ENCODE results near the gene CRYGD. TPM values are rescaled to one million over a fixed set of nuclear protein-coding genes. Genes with fewer than 3 reads are reported as not detected.
A peak's percentile ranks its signal among the peaks of the same experiment; 100 is the strongest.
"Not testable (repeated sequence)": the region's sequence is repeated elsewhere in the genome, so short reads cannot be mapped to it uniquely, and the experiment has no call there.

The CRYGD gene
- total RNA-seq (not detected), polyA plus RNA-seq (not detected), total RNA-seq (not detected)

- CTCF ChIA-PET; H3K27ac Mint-ChIP-seq; H3K9me3 ChIP-seq (ENCODE audit: control insufficient read depth in 2 of 3, low read length in 3 of 3); H3K27ac ChIP-seq (ENCODE audit: low read depth, low read length); H3K36me3 ChIP-seq (ENCODE audit: control insufficient read depth in 2 of 3, insufficient read depth in 3 of 3, low read length in 3 of 3); intact Hi-C loops (cut with micrococcal nuclease); POLR2A ChIA-PET; H3K27me3 ChIP-seq (ENCODE audit: control insufficient read depth in 2 of 2, insufficient read depth in 2 of 2, low read length in 2 of 2); H3K4me3 ChIP-seq (ENCODE audit: low read length); H3K36me3 Mint-ChIP-seq; H3K9me3 Mint-ChIP-seq; H3K4me1 ChIP-seq (ENCODE audit: control insufficient read depth in 2 of 2, insufficient read depth in 2 of 2, low read length in 2 of 2): not testable (repeated sequence)
- H3K4me3 Mint-ChIP-seq, result peak within 1 kb of the TSS; percentile 21 to 71 (median 45)
- peaks cover 16 to 47% (median 38%) of the 10 kb centered on the region in 5 donors for H3K27me3 Mint-ChIP-seq
- peak in 1 of 9 donors; percentile 22 for DNase-seq
- H3K4me1 Mint-ChIP-seq, result peaks cover 4 to 15% (median 10%) of the 10 kb centered on the region in 7 donors
- peak; percentile 44 for ATAC-seq
Observed at GRCh38 chr2:208124013-208124715, at the start of gene CRYGD. Gene CRYGD, minus strand, starts transcription at chr2:208124524. Its CDS starts 51 bp downstream, at chr2:208124473.

GRCh38 chr2:208172125-208172524, 47.8 kb upstream of the CRYGD start:
- Histone ChIP-seq H3K4me1 (ENCODE audit: control insufficient read depth in 2 of 2, insufficient read depth in 2 of 2, low read length in 2 of 2) (no peaks in the 10 kb centered on the region), H3K36me3 (ENCODE audit: control insufficient read depth in 2 of 3, insufficient read depth in 3 of 3, low read length in 3 of 3) (no peaks in the 10 kb centered on the region), H3K4me3 (ENCODE audit: low read length) (no peak overlapping the region), H3K27me3 (ENCODE audit: control insufficient read depth in 2 of 2, insufficient read depth in 2 of 2, low read length in 2 of 2) (no peaks in the 10 kb centered on the region), H3K9me3 (ENCODE audit: control insufficient read depth in 2 of 3, low read length in 3 of 3) (no peaks in the 10 kb centered on the region), H3K27ac (ENCODE audit: low read depth, low read length) (no peak overlapping the region)
- Mint-ChIP-seq H3K27ac (no peak overlapping the region), H3K9me3 (no peaks in the 10 kb centered on the region), H3K4me3 (no peak overlapping the region), H3K4me1 (peaks cover 0 to 6% (median 4%) of the 10 kb centered on the region in 7 donors), H3K27me3 (peaks cover 5 to 21% (median 20%) of the 10 kb centered on the region in 5 donors), H3K36me3 (no peaks in the 10 kb centered on the region)
- DNase-seq, result no peak
- POLR2A ChIA-PET, result no interaction called here
- CTCF ChIA-PET, result interaction anchor here (1.3 kb wide), 1 partner anchor 34 kb away, joined by 5 read pairs; no protein-coding TSS in a partner anchor
- ATAC-seq, result peak; percentile 74
- intact Hi-C loops (cut with micrococcal nuclease), result loop anchor here in 1 of 2 donors (10.0 kb wide), 1 partner anchor 183 kb away; no protein-coding TSS in a partner anchor

- no peak for ATAC-seq
- POLR2A ChIA-PET, result no interaction called here
- no peaks in the 10 kb centered on the region for H3K27me3 ChIP-seq (ENCODE audit: control insufficient read depth in 2 of 2, insufficient read depth in 2 of 2, low read length in 2 of 2)
- H3K4me3 ChIP-seq (ENCODE audit: low read length), result no peak overlapping the region
- no peak overlapping the region for H3K4me3 Mint-ChIP-seq
- H3K9me3 ChIP-seq (ENCODE audit: control insufficient read depth in 2 of 3, low read length in 3 of 3), result no peaks in the 10 kb centered on the region
- H3K4me1 ChIP-seq (ENCODE audit: control insufficient read depth in 2 of 2, insufficient read depth in 2 of 2, low read length in 2 of 2), result no peaks in the 10 kb centered on the region
- no peak for DNase-seq
- CTCF ChIA-PET, result interaction anchor here (0.7 kb wide), 1 partner anchor 316 kb away, joined by 3 read pairs; no protein-coding TSS in a partner anchor
- intact Hi-C loops (cut with micrococcal nuclease), result no loop called here
- no peaks in the 10 kb centered on the region for H3K9me3 Mint-ChIP-seq
- H3K27me3 Mint-ChIP-seq, result peaks cover 0 to 20% (median 10%) of the 10 kb centered on the region in 5 donors
- H3K36me3 ChIP-seq (ENCODE audit: control insufficient read depth in 2 of 3, insufficient read depth in 3 of 3, low read length in 3 of 3), result no peaks in the 10 kb centered on the region
- H3K36me3 Mint-ChIP-seq, result no peaks in the 10 kb centered on the region
- no peak overlapping the region for H3K27ac ChIP-seq (ENCODE audit: low read depth, low read length)
- H3K4me1 Mint-ChIP-seq, result no peaks in the 10 kb centered on the region
- no peak overlapping the region for H3K27ac Mint-ChIP-seq
Observed at GRCh38 chr2:208164951-208165755, 40.8 kb upstream of the CRYGD start.

GRCh38 chr2:208163489-208163888, 39.2 kb upstream of the CRYGD start, which contains the start of gene CRYGA:
Gene CRYGA, minus strand, starts transcription at chr2:208163589. Its CDS starts 33 bp downstream, at chr2:208163556.
- Histone ChIP-seq H3K9me3 (ENCODE audit: control insufficient read depth in 2 of 3, low read length in 3 of 3) (no peaks in the 10 kb centered on the region), H3K4me3 (ENCODE audit: low read length) (no peak within 1 kb of the TSS), H3K4me1 (ENCODE audit: control insufficient read depth in 2 of 2, insufficient read depth in 2 of 2, low read length in 2 of 2) (no peaks in the 10 kb centered on the region), H3K27me3 (ENCODE audit: control insufficient read depth in 2 of 2, insufficient read depth in 2 of 2, low read length in 2 of 2) (no peaks in the 10 kb centered on the region), H3K36me3 (ENCODE audit: control insufficient read depth in 2 of 3, insufficient read depth in 3 of 3, low read length in 3 of 3) (no peaks in the 10 kb centered on the region), H3K27ac (ENCODE audit: low read depth, low read length) (no peak within 1 kb of the TSS)
- no peaks in the 10 kb centered on the region for H3K4me1 Mint-ChIP-seq
- H3K36me3 Mint-ChIP-seq, result no peaks in the 10 kb centered on the region
- DNase-seq (no peak), ATAC-seq (no peak)
- H3K27me3 Mint-ChIP-seq, result peaks cover 0 to 11% (median 7%) of the 10 kb centered on the region in 5 donors
- peaks cover 0 to 1% (median 0%) of the 10 kb centered on the region in 11 donors for H3K9me3 Mint-ChIP-seq
- H3K4me3 Mint-ChIP-seq, result no peak within 1 kb of the TSS
- intact Hi-C loops (cut with micrococcal nuclease), result no loop called here
- CTCF ChIA-PET, result no interaction called here
- POLR2A ChIA-PET, result no interaction called here
- H3K27ac Mint-ChIP-seq, result no peak within 1 kb of the TSS

DNA sequence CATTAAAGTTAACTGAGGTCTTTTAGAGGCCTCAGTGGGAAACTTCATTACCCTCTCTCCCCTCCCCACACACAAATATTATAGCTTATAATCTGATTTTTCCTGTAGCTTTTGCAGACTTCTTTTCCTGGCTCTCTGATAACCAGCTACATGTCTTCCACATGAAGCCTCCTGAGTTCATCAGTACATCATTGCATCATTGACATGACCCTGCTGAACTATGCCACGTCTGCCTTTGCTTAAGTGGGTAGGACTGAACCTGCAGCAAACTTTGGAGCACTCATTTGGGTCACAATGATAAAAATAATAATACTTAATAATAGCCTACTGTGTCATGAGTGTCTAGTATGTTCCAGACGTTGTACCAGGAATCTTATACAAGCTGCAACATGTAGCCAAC, 32.1 kb upstream of the CRYGD start:
- no peak overlapping the region for H3K27ac Mint-ChIP-seq
- peaks cover 0 to 13% (median 4%) of the 10 kb centered on the region in 11 donors for H3K9me3 Mint-ChIP-seq
- H3K4me1 Mint-ChIP-seq, result no peaks in the 10 kb centered on the region
- POLR2A ChIA-PET, result no interaction called here
- Histone ChIP-seq H3K27ac (ENCODE audit: low read depth, low read length) (no peak overlapping the region), H3K4me3 (ENCODE audit: low read length) (no peak overlapping the region), H3K27me3 (ENCODE audit: control insufficient read depth in 2 of 2, insufficient read depth in 2 of 2, low read length in 2 of 2) (no peaks in the 10 kb centered on the region), H3K9me3 (ENCODE audit: control insufficient read depth in 2 of 3, low read length in 3 of 3) (no peaks in the 10 kb centered on the region), H3K4me1 (ENCODE audit: control insufficient read depth in 2 of 2, insufficient read depth in 2 of 2, low read length in 2 of 2) (no peaks in the 10 kb centered on the region), H3K36me3 (ENCODE audit: control insufficient read depth in 2 of 3, insufficient read depth in 3 of 3, low read length in 3 of 3) (no peaks in the 10 kb centered on the region)
- peaks cover 0 to 6% (median 0%) of the 10 kb centered on the region in 5 donors for H3K36me3 Mint-ChIP-seq
- DNase-seq (no peak), ATAC-seq (no peak)
- CTCF ChIA-PET, result no interaction called here
- no peak overlapping the region for H3K4me3 Mint-ChIP-seq
- intact Hi-C loops (cut with micrococcal nuclease), result no loop called here
- peaks cover 0 to 7% (median 5%) of the 10 kb centered on the region in 5 donors for H3K27me3 Mint-ChIP-seq

GRCh38 chr2:208153156-208153555, 28.8 kb upstream of the CRYGD start:
- Mint-ChIP-seq H3K4me1 (no peaks in the 10 kb centered on the region), H3K4me3 (no peak overlapping the region), H3K27me3 (peaks cover 4 to 11% (median 8%) of the 10 kb centered on the region in 5 donors), H3K27ac (no peak overlapping the region), H3K9me3 (peaks cover 0 to 26% (median 10%) of the 10 kb centered on the region in 11 donors), H3K36me3 (peaks cover 0 to 13% (median 5%) of the 10 kb centered on the region in 5 donors)
- H3K9me3 ChIP-seq (ENCODE audit: control insufficient read depth in 2 of 3, low read length in 3 of 3), result no peaks in the 10 kb centered on the region
- ATAC-seq, result no peak
- intact Hi-C loops (cut with micrococcal nuclease), result no loop called here
- H3K27me3 ChIP-seq (ENCODE audit: control insufficient read depth in 2 of 2, insufficient read depth in 2 of 2, low read length in 2 of 2), result no peaks in the 10 kb centered on the region
- POLR2A ChIA-PET, result no interaction called here
- CTCF ChIA-PET, result no interaction called here
- H3K4me3 ChIP-seq (ENCODE audit: low read length), result no peak overlapping the region
- no peaks in the 10 kb centered on the region for H3K36me3 ChIP-seq (ENCODE audit: control insufficient read depth in 2 of 3, insufficient read depth in 3 of 3, low read length in 3 of 3)
- DNase-seq, result no peak
- no peak overlapping the region for H3K27ac ChIP-seq (ENCODE audit: low read depth, low read length)
- H3K4me1 ChIP-seq (ENCODE audit: control insufficient read depth in 2 of 2, insufficient read depth in 2 of 2, low read length in 2 of 2), result no peaks in the 10 kb centered on the region
